Keratinocyte (primary cell): Measurements from ENCODE around the gene LSG1. TPM values are rescaled to one million over a fixed set of nuclear protein-coding genes. Genes with fewer than 3 reads are reported as not detected.

Experiments used
- DNase-seq: peaks from one replicate; pipeline ENCODE4 v3.0.0-alpha.2; 2011; ENCODE audit warnings: low read depth, missing footprints, low spot score
- FAIRE-seq: peaks from 2 replicates; lab custom pipeline; 2011; peaks lifted over from hg19 to GRCh38; lab: Jason Lieb, UNC
- H2AFZ ChIP-seq: 2 replicates; pipeline ENCODE4 v1.6.0; 2012; ENCODE audit warnings: low read length, control low read depth, inconsistent platforms; ENCODE audit not compliant: control insufficient read depth
- H3K27ac ChIP-seq: 2 replicates; pipeline ENCODE4 v1.5.1; 2011; ENCODE audit warnings: low read length; ENCODE audit not compliant: control insufficient read depth, insufficient read depth
- H3K27me3 ChIP-seq: 3 replicates; pipeline ENCODE4 v1.6.0; 2011; ENCODE audit warnings: low read length; ENCODE audit not compliant: control insufficient read depth, insufficient read depth; ENCODE audit errors: extremely low read depth
- H3K36me3 ChIP-seq, 2 experiments: 2 replicates in 1 of 2; 3 replicates in 1 of 2; pipeline ENCODE4 v1.5.1; 2011; ENCODE audit warnings: low read length in 2 of 2, mild to moderate bottlenecking in 1 of 2; ENCODE audit not compliant: control insufficient read depth in 2 of 2, insufficient read depth in 2 of 2; ENCODE audit errors: extremely low read depth in 1 of 2
- H3K4me1 ChIP-seq: 3 replicates; pipeline ENCODE4 v1.5.1; 2011; ENCODE audit warnings: low read length; ENCODE audit not compliant: control insufficient read depth, insufficient read depth; ENCODE audit errors: extremely low read depth
- H3K4me2 ChIP-seq: 3 replicates; pipeline ENCODE4 v1.6.0; 2011; ENCODE audit warnings: low read depth, low read length; ENCODE audit not compliant: control insufficient read depth, insufficient read depth; ENCODE audit errors: extremely low read depth
- H3K4me3 ChIP-seq, 3 experiments: fragments of 200-600 bp in 1 of 3; sonication (generic) in 1 of 3; 2 replicates in 2 of 3; 3 replicates in 1 of 3; pipeline ENCODE4 v1.5.1; 2011 to 2016; ENCODE audit warnings: low read length in 3 of 3, mild to moderate bottlenecking in 3 of 3, control low read depth in 2 of 3, inconsistent platforms in 1 of 3, low read depth in 1 of 3, mixed read lengths in 1 of 3, mixed run types in 1 of 3, moderate library complexity in 1 of 3; ENCODE audit not compliant: control insufficient read depth in 2 of 3, insufficient read depth in 2 of 3; ENCODE audit errors: extremely low read depth in 1 of 3
- H3K79me2 ChIP-seq: 2 replicates; pipeline ENCODE4 v1.6.0; 2012; ENCODE audit warnings: low read length; ENCODE audit not compliant: control insufficient read depth, insufficient read depth
- H3K9ac ChIP-seq: 3 replicates; pipeline ENCODE4 v1.6.0; 2011; ENCODE audit warnings: low read length; ENCODE audit not compliant: control insufficient read depth, insufficient read depth; ENCODE audit errors: extremely low read depth
- H3K9me1 ChIP-seq: 3 replicates; pipeline ENCODE4 v1.6.0; 2011; ENCODE audit warnings: low read length; ENCODE audit not compliant: control insufficient read depth, insufficient read depth; ENCODE audit errors: extremely low read depth
- H3K9me3 ChIP-seq: 2 replicates; pipeline ENCODE4 v1.5.1; 2012; ENCODE audit warnings: low read depth, low read length; ENCODE audit not compliant: control insufficient read depth
- H4K20me1 ChIP-seq: 3 replicates; pipeline ENCODE4 v1.6.0; 2011; ENCODE audit warnings: low read length; ENCODE audit not compliant: control insufficient read depth, insufficient read depth; ENCODE audit errors: extremely low read depth
- EZH2 ChIP-seq: IDR thresholded peaks from one replicate; pipeline ENCODE4 v1.6.1; 2012; ENCODE audit warnings: inconsistent platforms, mild to moderate bottlenecking, low read length, moderate library complexity
- dilution Hi-C: fragments of 300-500 bp; cut with MboI; formaldehyde crosslinking; loops from one replicate; pipeline ENCODE4 v1.7.0; 2020; ENCODE audit warnings: low sequenced_read_pairs; ENCODE audit not compliant: extremely low pct_ligation_motif_present
- polyA plus RNA-seq, 5 experiments: library from polyadenylated mRNA; depleted of rRNA in 3 of 5; stranded (reverse) in 3 of 5; stranded (forward) in 1 of 5; unstranded in 1 of 5; fragments of >200 nt; gene quantifications; 1 replicate in 1 of 5; 2 replicates in 3 of 5; 3 replicates in 1 of 5; pipeline versions ENCODE4 v1.2.1 to v1.2.3, GENCODE V29; 2011 to 2012; ENCODE audit warnings: missing spikeins in 2 of 5, low read depth in 1 of 5, low replicate concordance in 1 of 5
- TF ChIP-seq, protein P1 (sequence below), 3 experiments: IDR thresholded peaks in 1 of 3; conservative IDR thresholded peaks in 1 of 3; optimal IDR thresholded peaks in 1 of 3; 2 replicates in 2 of 3; 3 replicates in 1 of 3; pipeline versions ENCODE3 to v1.5.1; 2011; ENCODE audit warnings: low read length in 3 of 3, mild to moderate bottlenecking in 3 of 3, moderate library complexity in 2 of 3, control low read depth in 1 of 3, inconsistent platforms in 1 of 3; ENCODE audit not compliant: insufficient read depth in 2 of 3; ENCODE audit errors: extremely low read depth in 1 of 3

LSG1 gene
- polyA plus RNA-seq, 1 donor (not counting 4 experiments of a cell fraction or from before 2014, with no cell fraction given), result 40.7 TPM

DNA sequence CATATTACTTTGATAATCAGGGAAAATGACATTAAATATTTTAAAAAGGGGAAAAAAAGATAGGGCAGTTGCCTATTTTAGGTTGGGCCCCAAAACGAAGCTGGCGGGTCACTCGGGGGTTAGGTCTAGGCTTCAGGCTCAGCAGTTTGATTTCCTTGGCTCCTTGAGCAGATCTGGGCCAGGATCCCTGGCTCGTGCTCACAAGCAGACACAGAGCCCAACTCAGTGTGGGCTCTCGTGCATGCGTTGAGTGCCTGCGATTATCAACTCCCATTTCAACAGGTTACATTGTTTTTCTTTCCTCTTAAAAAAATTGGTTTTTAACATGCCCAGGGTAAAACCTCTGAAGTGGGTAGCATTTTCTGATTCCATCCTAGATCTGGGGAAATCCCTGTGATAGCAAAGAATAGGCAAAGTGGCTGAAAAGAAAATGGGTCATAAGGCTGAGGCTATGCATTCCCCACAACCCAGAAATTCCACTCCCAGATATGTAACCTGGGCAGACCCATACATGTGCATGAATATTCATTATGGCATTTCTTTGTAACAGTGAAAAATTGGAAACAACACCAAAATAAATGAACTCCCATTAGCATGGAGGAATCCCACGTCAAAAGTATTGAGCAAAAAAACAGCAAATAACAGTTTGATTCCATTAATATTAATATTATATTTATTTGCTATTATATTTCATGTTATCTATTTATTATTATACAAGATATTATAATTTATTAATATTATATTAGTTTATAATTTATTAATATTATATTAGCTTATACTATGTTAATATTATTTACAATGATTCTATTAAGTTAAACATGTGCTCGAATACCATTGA lies 41.5 kb upstream of the LSG1 start:
- dilution Hi-C loops, result no loop called here
- Histone ChIP-seq H3K36me3 (no peaks in the 10 kb centered on the region), H3K79me2 (no peaks in the 10 kb centered on the region), H3K9ac (no peak overlapping the region), H3K4me2 (no peak overlapping the region), H3K27ac (no peak overlapping the region), H3K9me1 (no peaks in the 10 kb centered on the region), H3K4me3 (no peak overlapping the region), H3K9me3 (no peaks in the 10 kb centered on the region), H3K27me3 (no peaks in the 10 kb centered on the region), H4K20me1 (no peaks in the 10 kb centered on the region), H3K4me1 (peaks cover 22% of the 10 kb centered on the region), H2AFZ (no peak overlapping the region)
- DNase-seq (no peak), FAIRE-seq (no peak)
- no peak for TF ChIP-seq EZH2
- TF ChIP-seq, protein P1, sequence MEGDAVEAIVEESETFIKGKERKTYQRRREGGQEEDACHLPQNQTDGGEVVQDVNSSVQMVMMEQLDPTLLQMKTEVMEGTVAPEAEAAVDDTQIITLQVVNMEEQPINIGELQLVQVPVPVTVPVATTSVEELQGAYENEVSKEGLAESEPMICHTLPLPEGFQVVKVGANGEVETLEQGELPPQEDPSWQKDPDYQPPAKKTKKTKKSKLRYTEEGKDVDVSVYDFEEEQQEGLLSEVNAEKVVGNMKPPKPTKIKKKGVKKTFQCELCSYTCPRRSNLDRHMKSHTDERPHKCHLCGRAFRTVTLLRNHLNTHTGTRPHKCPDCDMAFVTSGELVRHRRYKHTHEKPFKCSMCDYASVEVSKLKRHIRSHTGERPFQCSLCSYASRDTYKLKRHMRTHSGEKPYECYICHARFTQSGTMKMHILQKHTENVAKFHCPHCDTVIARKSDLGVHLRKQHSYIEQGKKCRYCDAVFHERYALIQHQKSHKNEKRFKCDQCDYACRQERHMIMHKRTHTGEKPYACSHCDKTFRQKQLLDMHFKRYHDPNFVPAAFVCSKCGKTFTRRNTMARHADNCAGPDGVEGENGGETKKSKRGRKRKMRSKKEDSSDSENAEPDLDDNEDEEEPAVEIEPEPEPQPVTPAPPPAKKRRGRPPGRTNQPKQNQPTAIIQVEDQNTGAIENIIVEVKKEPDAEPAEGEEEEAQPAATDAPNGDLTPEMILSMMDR (optimal IDR thresholded peaks at IDR 0.05 in 1 of 3, IDR thresholded peaks at IDR 0.05 in 1 of 3, conservative IDR thresholded peaks at IDR 0.05 in 1 of 3; ENCODE audit: extremely low read depth in 1 of 3, insufficient read depth in 2 of 3, low read length in 3 of 3), result no peak

DNA sequence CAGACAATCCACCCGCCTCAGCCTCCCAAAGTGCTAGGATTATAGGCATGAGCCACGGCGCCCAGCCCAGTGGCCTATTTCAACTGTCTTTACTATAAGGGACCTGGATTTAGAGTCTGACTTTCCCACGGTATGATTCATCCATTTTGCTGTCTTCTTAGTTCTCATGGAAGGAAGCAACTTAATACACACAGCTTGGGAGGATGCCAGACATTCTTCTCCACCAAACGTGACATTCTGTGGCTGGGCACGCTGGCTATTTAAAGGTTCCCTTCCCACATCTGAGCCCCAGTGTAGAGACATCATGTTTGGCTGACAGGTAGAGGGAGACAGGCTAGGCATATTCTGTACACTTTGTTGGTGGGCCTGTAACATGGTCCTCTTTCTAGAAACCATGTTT lies 39.9 kb upstream of the LSG1 start:
- no peaks in the 10 kb centered on the region for H3K9me1 ChIP-seq
- dilution Hi-C loops, result no loop called here
- FAIRE-seq (no peak), DNase-seq (no peak)
- H3K4me3 ChIP-seq, result no peak overlapping the region
- H3K9me3 ChIP-seq, result no peaks in the 10 kb centered on the region
- H3K36me3 ChIP-seq, result no peaks in the 10 kb centered on the region
- no peaks in the 10 kb centered on the region for H3K79me2 ChIP-seq
- no peak overlapping the region for H2AFZ ChIP-seq
- no peak overlapping the region for H3K9ac ChIP-seq
- no peaks in the 10 kb centered on the region for H4K20me1 ChIP-seq
- H3K27me3 ChIP-seq, result no peaks in the 10 kb centered on the region
- H3K27ac ChIP-seq, result no peak overlapping the region
- no peak overlapping the region for H3K4me2 ChIP-seq
- peaks cover 22% of the 10 kb centered on the region for H3K4me1 ChIP-seq
- TF ChIP-seq EZH2, result no peak
- TF ChIP-seq, protein P1 (optimal IDR thresholded peaks at IDR 0.05 in 1 of 3, IDR thresholded peaks at IDR 0.05 in 1 of 3, conservative IDR thresholded peaks at IDR 0.05 in 1 of 3; ENCODE audit: extremely low read depth in 1 of 3, insufficient read depth in 2 of 3, low read length in 3 of 3), result no peak
